Measurements from ENCODE around the gene CBX7. TPM values are rescaled to one million over a fixed set of nuclear protein-coding genes. Genes with fewer than 3 reads are reported as not detected.
A peak's percentile ranks its signal among the peaks of the same experiment; 100 is the strongest.

Gene CBX7
- total RNA-seq, 1 donor, result 14.5 TPM

DNA sequence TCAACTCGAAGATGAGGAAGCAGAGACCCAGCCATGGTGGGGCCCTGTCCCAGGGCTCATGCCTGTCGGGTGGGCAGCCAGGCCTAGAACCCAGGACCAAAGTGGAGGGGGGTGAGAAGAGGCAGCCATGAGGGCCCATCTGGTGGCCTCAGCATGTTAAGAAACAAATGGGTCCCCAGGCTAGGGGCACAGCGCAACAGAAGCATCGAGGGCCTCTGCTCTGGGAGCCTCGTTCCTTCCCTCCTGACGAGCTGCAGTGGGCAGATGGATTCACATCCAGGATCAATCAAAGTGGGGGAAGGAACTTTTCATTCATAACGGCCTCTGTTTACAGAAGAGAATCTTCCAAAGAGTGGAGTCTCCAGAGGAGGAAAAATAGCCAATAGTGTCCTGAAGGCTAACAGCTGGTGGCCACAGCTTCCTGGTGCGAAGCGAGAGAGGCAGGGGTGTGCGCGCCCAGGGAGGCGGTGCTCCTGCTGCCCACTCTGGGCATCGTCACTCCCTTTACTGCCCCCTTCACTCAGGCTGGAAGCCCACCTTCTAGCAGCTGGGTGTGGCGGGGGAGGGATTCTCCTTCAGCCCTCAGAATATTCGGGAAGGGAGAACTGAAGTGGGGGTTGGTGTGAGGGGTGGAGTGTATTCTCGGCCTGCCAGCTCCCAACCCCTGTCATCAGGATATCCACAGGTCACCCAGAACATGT is 4.3 kb downstream of the CBX7 start:
- peak; percentile 50 for DNase-seq (ENCODE audit: insufficient read length, low spot score, missing footprints)
- no peak overlapping the region for H3K4me2 ChIP-seq (ENCODE audit: insufficient read depth, low read length)
- H3K4me3 ChIP-seq (ENCODE audit: insufficient read depth, low read length), result no peak overlapping the region
- H2AFZ ChIP-seq (ENCODE audit: low read length), result no peak overlapping the region
- H3K4me1 ChIP-seq (ENCODE audit: insufficient read depth, low read length), result peaks cover 23% of the 10 kb centered on the region
- no peaks in the 10 kb centered on the region for H3K79me2 ChIP-seq (ENCODE audit: insufficient read depth, low read length)
- TF ChIP-seq, protein P1, sequence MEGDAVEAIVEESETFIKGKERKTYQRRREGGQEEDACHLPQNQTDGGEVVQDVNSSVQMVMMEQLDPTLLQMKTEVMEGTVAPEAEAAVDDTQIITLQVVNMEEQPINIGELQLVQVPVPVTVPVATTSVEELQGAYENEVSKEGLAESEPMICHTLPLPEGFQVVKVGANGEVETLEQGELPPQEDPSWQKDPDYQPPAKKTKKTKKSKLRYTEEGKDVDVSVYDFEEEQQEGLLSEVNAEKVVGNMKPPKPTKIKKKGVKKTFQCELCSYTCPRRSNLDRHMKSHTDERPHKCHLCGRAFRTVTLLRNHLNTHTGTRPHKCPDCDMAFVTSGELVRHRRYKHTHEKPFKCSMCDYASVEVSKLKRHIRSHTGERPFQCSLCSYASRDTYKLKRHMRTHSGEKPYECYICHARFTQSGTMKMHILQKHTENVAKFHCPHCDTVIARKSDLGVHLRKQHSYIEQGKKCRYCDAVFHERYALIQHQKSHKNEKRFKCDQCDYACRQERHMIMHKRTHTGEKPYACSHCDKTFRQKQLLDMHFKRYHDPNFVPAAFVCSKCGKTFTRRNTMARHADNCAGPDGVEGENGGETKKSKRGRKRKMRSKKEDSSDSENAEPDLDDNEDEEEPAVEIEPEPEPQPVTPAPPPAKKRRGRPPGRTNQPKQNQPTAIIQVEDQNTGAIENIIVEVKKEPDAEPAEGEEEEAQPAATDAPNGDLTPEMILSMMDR (IDR thresholded peaks at IDR 0.05; ENCODE audit: extremely low read depth, low read depth, low read length), result no peak
- H3K36me3 ChIP-seq (ENCODE audit: insufficient read depth, low read length), result no peaks in the 10 kb centered on the region
- peaks cover 3% of the 10 kb centered on the region for H3K27me3 ChIP-seq (ENCODE audit: insufficient read depth, low read length)
- H4K20me1 ChIP-seq (ENCODE audit: insufficient read depth, low read length), result peaks cover 4% of the 10 kb centered on the region
- H3K27ac ChIP-seq (ENCODE audit: low read depth, low read length), result no peak overlapping the region
- no peaks in the 10 kb centered on the region for H3K9me3 ChIP-seq (ENCODE audit: low read depth, low read length)

DNA sequence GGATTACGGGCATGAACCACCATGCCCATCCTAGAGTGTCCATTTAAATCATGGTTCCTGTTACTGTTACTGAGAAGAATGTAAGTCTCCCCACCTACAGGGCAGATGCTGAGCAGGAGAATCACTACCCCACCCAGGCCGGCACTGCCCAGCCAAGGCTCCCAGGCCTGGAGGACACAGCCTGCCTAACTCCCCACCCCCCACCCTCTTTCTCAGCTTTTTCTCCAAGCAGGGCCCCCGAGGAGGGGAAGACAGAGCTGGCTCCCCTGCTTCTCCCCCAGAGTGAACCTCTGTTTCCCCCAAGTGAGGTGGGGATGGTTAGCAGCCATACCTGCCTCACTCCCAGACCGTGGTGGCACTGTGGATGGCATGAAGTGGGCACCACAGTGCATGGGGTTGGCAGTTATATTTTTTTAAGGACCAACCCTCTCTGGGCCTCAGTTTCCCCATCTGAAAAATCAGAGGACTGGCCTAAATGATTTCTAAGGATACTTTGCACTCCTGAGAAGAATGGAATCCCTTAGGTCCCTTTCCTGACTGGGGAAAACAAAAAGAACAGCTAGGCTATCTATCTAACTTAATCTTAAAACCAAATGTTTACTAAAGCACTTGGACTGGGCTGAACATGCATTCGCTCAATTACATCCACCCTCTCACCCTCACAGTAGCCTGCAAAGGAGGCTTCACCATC is 5.0 kb downstream of the CBX7 start:
- TF ChIP-seq, protein P1 (IDR thresholded peaks at IDR 0.05; ENCODE audit: extremely low read depth, low read depth, low read length), result no peak
- Histone ChIP-seq H3K4me3 (ENCODE audit: insufficient read depth, low read length) (no peak overlapping the region), H3K4me2 (ENCODE audit: insufficient read depth, low read length) (no peak overlapping the region), H3K79me2 (ENCODE audit: insufficient read depth, low read length) (no peaks in the 10 kb centered on the region), H3K4me1 (ENCODE audit: insufficient read depth, low read length) (peaks cover 19% of the 10 kb centered on the region), H3K9me3 (ENCODE audit: low read depth, low read length) (no peaks in the 10 kb centered on the region), H3K27me3 (ENCODE audit: insufficient read depth, low read length) (no peaks in the 10 kb centered on the region), H2AFZ (ENCODE audit: low read length) (no peak overlapping the region), H4K20me1 (ENCODE audit: insufficient read depth, low read length) (peaks cover 4% of the 10 kb centered on the region), H3K36me3 (ENCODE audit: insufficient read depth, low read length) (no peaks in the 10 kb centered on the region), H3K27ac (ENCODE audit: low read depth, low read length) (no peak overlapping the region)
- DNase-seq (ENCODE audit: insufficient read length, low spot score, missing footprints), result no peak

DNA sequence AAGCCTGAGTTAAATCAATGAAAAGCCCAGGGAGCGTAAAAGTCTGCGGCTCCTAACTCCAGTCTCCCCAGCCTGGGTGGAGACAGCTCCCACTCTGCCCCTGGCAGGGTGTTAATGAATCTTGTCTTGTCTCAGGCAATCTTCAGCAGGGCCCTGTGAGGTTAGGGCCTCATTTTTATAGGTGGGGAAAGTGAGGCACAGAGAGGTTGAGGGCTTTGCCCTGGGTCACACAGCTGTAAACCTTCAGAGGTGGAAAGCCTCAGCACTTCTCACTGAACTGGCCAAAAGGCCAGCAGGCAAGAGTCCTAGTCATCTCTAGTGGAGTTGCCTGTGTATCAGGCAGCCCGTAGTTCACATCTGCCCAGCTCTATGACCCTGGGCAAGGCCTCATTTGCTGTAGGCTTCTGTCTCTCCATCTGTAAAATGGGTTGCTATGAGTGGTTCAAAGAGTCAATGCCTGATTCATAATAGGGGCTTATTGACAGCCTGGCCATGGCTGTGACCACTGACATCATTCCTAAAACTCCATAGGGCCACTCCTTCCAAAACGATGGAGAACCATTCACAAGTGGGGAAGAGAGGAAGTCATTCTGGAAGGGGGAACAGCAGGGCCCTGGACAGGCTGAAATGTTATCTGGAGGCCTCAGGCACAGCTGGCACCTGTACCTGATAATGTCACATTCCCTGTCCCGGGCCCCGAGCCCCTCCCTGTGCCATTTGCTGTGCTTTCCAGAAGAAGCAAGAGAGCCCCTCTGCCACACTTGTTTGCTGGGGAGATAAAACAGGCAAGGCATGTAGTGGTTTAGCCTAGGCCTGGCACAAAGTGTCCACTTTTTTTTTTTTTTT is 6.0 kb downstream of the CBX7 start:
- Histone ChIP-seq H3K27me3 (ENCODE audit: insufficient read depth, low read length) (no peaks in the 10 kb centered on the region), H3K9me3 (ENCODE audit: low read depth, low read length) (no peaks in the 10 kb centered on the region), H3K79me2 (ENCODE audit: insufficient read depth, low read length) (no peaks in the 10 kb centered on the region), H3K27ac (ENCODE audit: low read depth, low read length) (no peak overlapping the region), H2AFZ (ENCODE audit: low read length) (peak overlapping the region; percentile 73), H3K4me1 (ENCODE audit: insufficient read depth, low read length) (peaks cover 15% of the 10 kb centered on the region), H4K20me1 (ENCODE audit: insufficient read depth, low read length) (peaks cover 4% of the 10 kb centered on the region), H3K4me2 (ENCODE audit: insufficient read depth, low read length) (peak overlapping the region; percentile 83), H3K4me3 (ENCODE audit: insufficient read depth, low read length) (peak overlapping the region; percentile 91), H3K36me3 (ENCODE audit: insufficient read depth, low read length) (no peaks in the 10 kb centered on the region)
- TF ChIP-seq, protein P1 (IDR thresholded peaks at IDR 0.05; ENCODE audit: extremely low read depth, low read depth, low read length), result no peak
- peak; percentile 79 for DNase-seq (ENCODE audit: insufficient read length, low spot score, missing footprints)

Data from osteoblast (primary cell).